NCI-H1092 treated with DMSO at 0.1 percent for 48 hours (cell line): ENCODE measurements around the gene ADGRB3.
A peak's percentile ranks its signal among the peaks of the same experiment; 100 is the strongest.
"Not testable (repeated sequence)": the region's sequence is repeated elsewhere in the genome, so short reads cannot be mapped to it uniquely, and the experiment has no call there.

ENCODE experiments used
- DNase-seq: peaks from one replicate; lab custom pipeline; 2025; lab: John Stamatoyannopoulos, UW

Gene ADGRB3

GRCh38 chr6:68790128-68790527 is 155.0 kb downstream of the ADGRB3 start:
- not testable (repeated sequence) for DNase-seq

- DNase-seq: not testable (repeated sequence)
Observed at GRCh38 chr6:68814976-68815375, 179.9 kb downstream of the ADGRB3 start.

GRCh38 chr6:68826501-68826900 is 191.4 kb downstream of the ADGRB3 start:
- no peak for DNase-seq

GRCh38 chr6:68834551-68834950 is 199.5 kb downstream of the ADGRB3 start:
- no peak for DNase-seq

GRCh38 chr6:68838571-68838970 is 203.5 kb downstream of the ADGRB3 start:
- no peak for DNase-seq

- no peak for DNase-seq
Observed at GRCh38 chr6:68852791-68853190, 217.7 kb downstream of the ADGRB3 start.

- no peak for DNase-seq
Observed at GRCh38 chr6:68859233-68859632, 224.2 kb downstream of the ADGRB3 start.

GRCh38 chr6:68868646-68869045 is 233.6 kb downstream of the ADGRB3 start:
- no peak for DNase-seq

- DNase-seq: no peak
Observed at GRCh38 chr6:68873236-68873635, 238.2 kb downstream of the ADGRB3 start.

- no peak for DNase-seq
Observed at GRCh38 chr6:68874747-68875146, 239.7 kb downstream of the ADGRB3 start.

GRCh38 chr6:68875403-68875802 is 240.3 kb downstream of the ADGRB3 start:
- no peak for DNase-seq

GRCh38 chr6:68876792-68877493 is 241.9 kb downstream of the ADGRB3 start:
- peak; percentile 21 for DNase-seq

GRCh38 chr6:68880050-68880813 is 245.2 kb downstream of the ADGRB3 start:
- DNase-seq: no peak

GRCh38 chr6:68883325-68883724 is 248.2 kb downstream of the ADGRB3 start:
- not testable (repeated sequence) for DNase-seq

GRCh38 chr6:68891419-68891818 is 256.3 kb downstream of the ADGRB3 start:
- DNase-seq: no peak

- DNase-seq: no peak
Observed at GRCh38 chr6:68892452-68892851, 257.4 kb downstream of the ADGRB3 start.

- no peak for DNase-seq
Observed at GRCh38 chr6:68895929-68896328, 260.8 kb downstream of the ADGRB3 start.

- DNase-seq: no peak
Observed at GRCh38 chr6:68901044-68901443, 266.0 kb downstream of the ADGRB3 start.

GRCh38 chr6:68911334-68911733 is 276.3 kb downstream of the ADGRB3 start:
- no peak for DNase-seq

GRCh38 chr6:68911811-68912210 is 276.7 kb downstream of the ADGRB3 start:
- DNase-seq: no peak

- not testable (repeated sequence) for DNase-seq
Observed at GRCh38 chr6:68912805-68913204, 277.7 kb downstream of the ADGRB3 start.

- DNase-seq: no peak
Observed at GRCh38 chr6:68915586-68915985, 280.5 kb downstream of the ADGRB3 start.

GRCh38 chr6:68919537-68919936 is 284.5 kb downstream of the ADGRB3 start:
- DNase-seq: no peak
